CD14-positive monocyte (primary cell): ENCODE measurements around the gene CHST15. TPM values are rescaled to one million over a fixed set of nuclear protein-coding genes. Genes with fewer than 3 reads are reported as not detected.

ENCODE experiments used
- DNase-seq, 3 donors: peaks; one replicate each; pipeline ENCODE4 v3.0.0-alpha.2; 2011 to 2022
- H2AFZ ChIP-seq: 2 replicates; pipeline ENCODE4 v1.6.0; 2012; ENCODE audit warnings: mild to moderate bottlenecking, low read depth, low read length, inconsistent platforms; ENCODE audit not compliant: insufficient read depth, poor library complexity, severe bottlenecking
- H3K27ac ChIP-seq, 2 donors: 1 replicate in 1 of 2; 2 replicates in 1 of 2; pipeline ENCODE4 v1.5.1; 2012 to 2013; ENCODE audit warnings: low read length in 2 of 2, control low read depth in 1 of 2, inconsistent platforms in 1 of 2, low read depth in 1 of 2, mild to moderate bottlenecking in 1 of 2
- H3K27me3 ChIP-seq, 2 donors: one replicate each; pipeline versions ENCODE4 v1.6.0 to v1.6.1; 2011 to 2013; ENCODE audit warnings: low read length in 2 of 2; ENCODE audit not compliant: control insufficient read depth in 2 of 2, insufficient read depth in 2 of 2
- H3K36me3 ChIP-seq, 2 donors: replicated peaks in 1 of 2; 1 replicate in 1 of 2; 2 replicates in 1 of 2; pipeline versions ENCODE4 v1.5.1 to v1.6.1; 2012 to 2013; ENCODE audit warnings: low read length in 2 of 2, control low read depth in 1 of 2, inconsistent platforms in 1 of 2, mild to moderate bottlenecking in 1 of 2; ENCODE audit not compliant: insufficient read depth in 2 of 2, control insufficient read depth in 1 of 2
- H3K4me1 ChIP-seq, 2 donors: 1 replicate in 1 of 2; 2 replicates in 1 of 2; pipeline versions ENCODE4 v1.5.1 to v1.6.1; 2012 to 2013; ENCODE audit warnings: low read length in 2 of 2, control low read depth in 1 of 2, inconsistent platforms in 1 of 2, mild to moderate bottlenecking in 1 of 2, moderate library complexity in 1 of 2; ENCODE audit not compliant: insufficient read depth in 2 of 2, control insufficient read depth in 1 of 2
- H3K4me2 ChIP-seq: replicated peaks from 2 replicates; pipeline ENCODE3; 2012; ENCODE audit warnings: low read length, moderate library complexity, mild to moderate bottlenecking; ENCODE audit not compliant: poor library complexity, severe bottlenecking; ENCODE audit errors: extremely low read depth
- H3K4me3 ChIP-seq, 3 experiments: fragments of 200-600 bp in 1 of 3; sonication (generic) in 1 of 3; replicated peaks in 1 of 3; 1 replicate in 2 of 3; 2 replicates in 1 of 3; pipeline ENCODE4 v1.5.1; 2011 to 2013; ENCODE audit warnings: low read length in 3 of 3, mild to moderate bottlenecking in 3 of 3, control low read depth in 2 of 3, low read depth in 2 of 3, inconsistent platforms in 1 of 3, moderate library complexity in 1 of 3
- H3K79me2 ChIP-seq: 2 replicates; pipeline ENCODE4 v1.6.0; 2012; ENCODE audit warnings: mild to moderate bottlenecking, control low read depth, inconsistent platforms, low read length, moderate library complexity; ENCODE audit not compliant: insufficient read depth
- H3K9ac ChIP-seq: 2 replicates; pipeline ENCODE4 v1.6.0; 2017; ENCODE audit warnings: low read length, mild to moderate bottlenecking; ENCODE audit not compliant: insufficient read depth, poor library complexity, severe bottlenecking
- H3K9me3 ChIP-seq, 2 donors: replicated peaks in 1 of 2; 1 replicate in 1 of 2; 2 replicates in 1 of 2; pipeline versions ENCODE4 v1.5.1 to v1.6.1; 2012 to 2013; ENCODE audit warnings: low read length in 2 of 2, control low read depth in 1 of 2; ENCODE audit not compliant: control insufficient read depth in 1 of 2, insufficient read depth in 1 of 2
- H4K20me1 ChIP-seq: 2 replicates; pipeline ENCODE4 v1.6.0; 2012; ENCODE audit warnings: mild to moderate bottlenecking, low read length, control low read depth, moderate library complexity; ENCODE audit not compliant: insufficient read depth
- H3K27ac Mint-ChIP-seq, 7 donors: one replicate each; pipeline ENCODE4 v1.8.0; 2020; ENCODE audit warnings: mild to moderate bottlenecking in 7 of 7, mixed read lengths in 7 of 7, moderate library complexity in 6 of 7, inconsistent platforms in 2 of 7
- H3K27me3 Mint-ChIP-seq, 3 donors: one replicate each; pipeline ENCODE4 v1.8.0; 2021 to 2022; ENCODE audit warnings: low read depth in 3 of 3, mild to moderate bottlenecking in 3 of 3, mixed read lengths in 3 of 3, moderate library complexity in 3 of 3, inconsistent platforms in 1 of 3
- H3K36me3 Mint-ChIP-seq, 2 donors: one replicate each; pipeline ENCODE4 v1.8.0; 2020; ENCODE audit warnings: mixed read lengths in 2 of 2, inconsistent platforms in 1 of 2, mild to moderate bottlenecking in 1 of 2
- H3K4me1 Mint-ChIP-seq: one replicate; pipeline ENCODE4 v1.8.0; 2020; ENCODE audit warnings: mild to moderate bottlenecking, mixed read lengths
- H3K4me3 Mint-ChIP-seq, 2 donors: one replicate each; pipeline ENCODE4 v1.8.0; 2020; ENCODE audit warnings: mild to moderate bottlenecking in 2 of 2, mixed read lengths in 2 of 2, moderate library complexity in 1 of 2
- H3K9me3 Mint-ChIP-seq, 7 donors: one replicate each; pipeline ENCODE4 v1.8.0; 2020 to 2022; ENCODE audit warnings: mixed read lengths in 7 of 7, mild to moderate bottlenecking in 6 of 7, moderate library complexity in 6 of 7, inconsistent platforms in 2 of 7
- WGBS: methylation state at CpG from one replicate; pipeline ENCODE4 v1.1.5; 2013; ENCODE audit warnings: missing lambda C conversion rate; ENCODE audit not compliant: insufficient coverage; 5-methylcytosine and 5-hydroxymethylcytosine counted together
- intact Hi-C, 2 donors: fragments of 100-400 bp; cut with micrococcal nuclease; formaldehyde crosslinking; loops; one replicate each; pipeline versions ENCODE4 v1.15.0 to v1.15.1; 2023
- polyA plus RNA-seq, 3 donors: library from polyadenylated mRNA; depleted of rRNA in 1 of 3; unstranded in 2 of 3; stranded (reverse) in 1 of 3; fragments of 300-500 nt in 2 of 3; fragments of >200 nt in 1 of 3; fragmentation: Illumina TruSeq in 2 of 3; gene quantifications; 1 replicate in 2 of 3; 2 replicates in 1 of 3; pipeline ENCODE4 v1.2.3, GENCODE V29; 2012 to 2021
- TF ChIP-seq, protein P1 (sequence below): fragments of 200-600 bp; IDR thresholded peaks from one replicate; pipeline ENCODE4 v1.8.0; 2022; ENCODE audit warnings: antibody characterized with exemption, mild to moderate bottlenecking

The CHST15 gene
- polyA plus RNA-seq, 3 donors, result 54.4 to 106 (median 87.5) TPM

DNA sequence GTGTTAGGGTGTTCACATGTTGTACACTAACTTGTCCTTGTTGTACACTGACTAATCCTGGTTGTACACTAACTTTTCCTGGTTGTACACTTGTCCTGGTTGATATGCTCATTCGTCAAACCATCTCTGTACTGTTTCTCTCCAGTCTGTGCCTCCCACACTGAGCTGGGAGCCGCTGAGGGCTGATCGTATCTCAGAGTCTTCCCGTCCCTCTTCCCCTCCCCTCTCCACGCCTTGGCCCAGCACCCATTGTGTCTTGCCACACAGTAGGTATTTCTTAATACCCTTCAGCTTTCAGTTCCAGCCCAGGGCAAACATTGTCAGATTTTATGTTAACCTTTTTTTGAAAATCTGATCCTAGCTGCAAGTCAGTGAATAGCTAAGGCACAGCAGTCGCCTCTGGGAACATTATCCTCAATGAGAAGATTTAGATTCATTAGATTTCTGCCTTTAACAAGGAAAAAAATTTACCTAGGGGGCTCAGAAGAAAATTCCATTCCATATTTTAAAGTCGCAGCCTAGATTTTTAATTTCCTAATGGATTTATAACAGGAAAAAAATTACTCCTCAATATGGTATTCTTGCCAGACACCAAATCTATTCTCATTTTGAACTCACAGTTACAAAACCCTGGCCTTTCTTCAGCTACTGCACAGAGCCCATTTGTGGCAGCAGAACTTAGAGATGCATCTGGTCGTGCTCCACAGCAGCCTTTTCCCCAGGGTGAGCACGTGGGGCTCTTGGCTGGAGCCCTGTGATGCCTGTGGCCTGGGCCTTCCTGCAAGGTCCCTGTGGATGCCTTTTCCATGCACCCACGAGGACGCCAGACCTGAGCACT lies 33.0 kb upstream of the CHST15 start:
- Mint-ChIP-seq H3K4me1 (peaks cover 12% of the 10 kb centered on the region), H3K4me3 (no peak overlapping the region), H3K27me3 (peaks cover 3% of the 10 kb centered on the region in 3 donors), H3K27ac (peak overlapping the region in 2 of 7 donors; percentile 38 to 64), H3K9me3 (peaks cover 0 to 1% (median 0%) of the 10 kb centered on the region in 7 donors), H3K36me3 (peaks cover 0 to 4% of the 10 kb centered on the region in 2 donors)
- DNase-seq, result peak; percentile 41 to 52 (median 44)
- Histone ChIP-seq H3K27ac (no peak overlapping the region), H2AFZ (no peak overlapping the region), H3K36me3 (no peaks in the 10 kb centered on the region), H3K27me3 (no peaks in the 10 kb centered on the region), H3K9me3 (no peaks in the 10 kb centered on the region), H3K9ac (no peak overlapping the region), H3K4me2 (no peak overlapping the region), H3K4me1 (peaks cover 16 to 34% of the 10 kb centered on the region in 2 donors), H3K4me3 (no peak overlapping the region), H3K79me2 (no peaks in the 10 kb centered on the region), H4K20me1 (no peaks in the 10 kb centered on the region)
- TF ChIP-seq, protein P1, sequence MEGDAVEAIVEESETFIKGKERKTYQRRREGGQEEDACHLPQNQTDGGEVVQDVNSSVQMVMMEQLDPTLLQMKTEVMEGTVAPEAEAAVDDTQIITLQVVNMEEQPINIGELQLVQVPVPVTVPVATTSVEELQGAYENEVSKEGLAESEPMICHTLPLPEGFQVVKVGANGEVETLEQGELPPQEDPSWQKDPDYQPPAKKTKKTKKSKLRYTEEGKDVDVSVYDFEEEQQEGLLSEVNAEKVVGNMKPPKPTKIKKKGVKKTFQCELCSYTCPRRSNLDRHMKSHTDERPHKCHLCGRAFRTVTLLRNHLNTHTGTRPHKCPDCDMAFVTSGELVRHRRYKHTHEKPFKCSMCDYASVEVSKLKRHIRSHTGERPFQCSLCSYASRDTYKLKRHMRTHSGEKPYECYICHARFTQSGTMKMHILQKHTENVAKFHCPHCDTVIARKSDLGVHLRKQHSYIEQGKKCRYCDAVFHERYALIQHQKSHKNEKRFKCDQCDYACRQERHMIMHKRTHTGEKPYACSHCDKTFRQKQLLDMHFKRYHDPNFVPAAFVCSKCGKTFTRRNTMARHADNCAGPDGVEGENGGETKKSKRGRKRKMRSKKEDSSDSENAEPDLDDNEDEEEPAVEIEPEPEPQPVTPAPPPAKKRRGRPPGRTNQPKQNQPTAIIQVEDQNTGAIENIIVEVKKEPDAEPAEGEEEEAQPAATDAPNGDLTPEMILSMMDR, result no peak
- 69% methylated on average over 9 of the region's 11 CpGs for WGBS
- intact Hi-C loops, result no loop called here

DNA sequence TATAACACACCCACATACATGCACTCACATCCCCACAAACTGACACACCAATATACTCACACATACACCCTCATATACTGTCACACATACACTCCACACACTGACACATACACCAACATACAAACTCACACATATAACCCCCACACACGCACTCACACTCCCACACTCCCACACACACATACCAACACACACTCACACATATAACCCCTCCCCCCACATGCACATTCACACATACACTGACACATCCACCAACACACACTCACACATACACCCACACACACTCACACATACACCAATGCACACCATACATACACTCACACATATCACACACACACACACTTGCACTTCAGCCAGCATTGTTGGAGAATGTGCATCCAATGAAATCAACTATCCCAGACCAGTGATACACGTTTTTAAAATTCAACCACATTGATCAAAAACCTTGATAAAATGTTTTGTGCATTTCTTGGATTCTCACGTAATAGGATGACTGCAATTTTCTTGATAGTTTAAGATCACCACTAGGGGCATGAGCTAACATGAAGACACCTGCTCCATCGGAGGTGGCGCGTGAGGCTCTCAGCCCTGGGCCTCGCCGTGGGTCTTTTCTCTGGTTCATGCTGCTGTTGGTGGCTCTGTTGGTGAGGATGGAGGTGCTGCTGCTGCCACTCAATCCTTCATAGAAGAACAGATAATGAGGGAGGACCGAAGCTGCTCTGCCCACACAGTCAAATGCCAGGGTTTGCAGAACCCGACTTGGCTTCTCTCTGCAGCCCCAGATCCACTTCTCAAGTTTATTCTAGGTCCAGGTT lies 32.1 kb upstream of the CHST15 start:
- Histone ChIP-seq H3K4me2 (no peak overlapping the region), H3K79me2 (no peaks in the 10 kb centered on the region), H3K27me3 (no peaks in the 10 kb centered on the region), H3K36me3 (no peaks in the 10 kb centered on the region), H4K20me1 (no peaks in the 10 kb centered on the region), H3K4me1 (peaks cover 16 to 34% of the 10 kb centered on the region in 2 donors), H3K4me3 (no peak overlapping the region), H3K9ac (no peak overlapping the region), H2AFZ (no peak overlapping the region), H3K27ac (no peak overlapping the region), H3K9me3 (no peaks in the 10 kb centered on the region)
- Mint-ChIP-seq H3K9me3 (peaks cover 0 to 1% (median 0%) of the 10 kb centered on the region in 7 donors), H3K4me3 (no peak overlapping the region), H3K36me3 (peaks cover 0 to 4% of the 10 kb centered on the region in 2 donors), H3K27ac (no peak overlapping the region), H3K27me3 (peaks cover under 1 to 3% (median 3%) of the 10 kb centered on the region in 3 donors), H3K4me1 (peaks cover 8% of the 10 kb centered on the region)
- DNase-seq, result peak in 1 of 3 donors; percentile 22
- intact Hi-C loops, result no loop called here
- TF ChIP-seq, protein P1, result peak; percentile 72
- WGBS, result 78% methylated on average over 5 of the region's 10 CpGs
